Coronary artery (tissue), 2 donors: ENCODE measurements around the gene BEND3.
"Not testable (repeated sequence)": the region's sequence is repeated elsewhere in the genome, so short reads cannot be mapped to it uniquely, and the experiment has no call there.

Experiments
- DNase-seq: peaks from one replicate; pipeline ENCODE4 v3.0.0-alpha.2; 2017; ENCODE audit warnings: low spot score
- H3K27ac ChIP-seq, 2 donors: fragments of 200-600 bp; sonication (generic); one replicate each; pipeline ENCODE4 v1.5.1; 2016 to 2019
- H3K4me3 ChIP-seq: fragments of 200-600 bp; sonication (generic); 2 replicates; pipeline ENCODE4 v1.5.1; 2016; ENCODE audit warnings: mild to moderate bottlenecking, moderate library complexity
- CTCF ChIP-seq: fragments of 200-600 bp; sonication (generic); IDR thresholded peaks from one replicate; pipeline ENCODE4 v1.5.1; 2019; ENCODE audit warnings: antibody characterized with exemption

BEND3 gene

GRCh38 chr6:107101686-107102413 is 13.5 kb downstream of the BEND3 start:
- TF ChIP-seq CTCF, result no peak
- Histone ChIP-seq H3K4me3 (no peak overlapping the region), H3K27ac (no peak overlapping the region)
- no peak for DNase-seq

- DNase-seq, result no peak
- no peak for TF ChIP-seq CTCF
- Histone ChIP-seq H3K27ac (no peak overlapping the region), H3K4me3 (no peak overlapping the region)
These were observed 14.1 kb downstream of the BEND3 start for GRCh38 chr6:107101211-107101610.

- no peak for TF ChIP-seq CTCF
- H3K4me3 ChIP-seq, result no peak overlapping the region
- DNase-seq, result no peak
These were observed 16.6 kb downstream of the BEND3 start for GRCh38 chr6:107098436-107099307.

GRCh38 chr6:107084459-107084858 is 30.9 kb downstream of the BEND3 start:
- H3K27ac ChIP-seq, DNase-seq, H3K4me3 ChIP-seq: not testable (repeated sequence)

More at GRCh38 chr6:107098436-107099307, 16.6 kb downstream of the BEND3 start:
- H3K27ac ChIP-seq, result no peak overlapping the region

GRCh38 chr6:107083921-107084320 is 31.4 kb downstream of the BEND3 start:
- TF ChIP-seq CTCF, result no peak
- H3K27ac ChIP-seq, result no peak overlapping the region
- no peak overlapping the region for H3K4me3 ChIP-seq
- DNase-seq, result no peak

GRCh38 chr6:107083047-107083768 is 32.1 kb downstream of the BEND3 start:
- TF ChIP-seq CTCF, result no peak
- DNase-seq, result no peak
- H3K27ac ChIP-seq, result no peak overlapping the region
- no peak overlapping the region for H3K4me3 ChIP-seq

GRCh38 chr6:107082045-107082444 is 33.3 kb downstream of the BEND3 start:
- no peak for DNase-seq
- no peak for TF ChIP-seq CTCF
- Histone ChIP-seq H3K27ac (no peak overlapping the region), H3K4me3 (no peak overlapping the region)
